HTERT RPE-1 (cell line): ENCODE measurements around the gene CHPF.

Source experiments
- in situ Hi-C: fragments of 300-500 bp; cut with MboI; formaldehyde crosslinking; loops from 4 replicates; pipeline ENCODE4 v1.14.3; 2020; ENCODE audit warnings: low sequenced_read_pairs

Gene CHPF

GRCh38 chr2:219515874-219516629 is 27.6 kb downstream of the CHPF start:
- in situ Hi-C loops = loop anchor here (25.0 kb wide), 1 partner anchor 104 kb away; the partner anchor contains the start of gene DES

GRCh38 chr2:219514836-219515235 is 28.8 kb downstream of the CHPF start:
- in situ Hi-C loops = loop anchor here (25.0 kb wide), 1 partner anchor 103 kb away; the partner anchor contains the start of gene DES

- in situ Hi-C loops = loop anchor here (25.0 kb wide), 1 partner anchor 102 kb away; the partner anchor contains the start of gene DES
Observed at GRCh38 chr2:219514196-219514761, 29.3 kb downstream of the CHPF start, which contains the start of gene ASIC4. Gene ASIC4 (plus strand): TSS chr2:219514482. CDS start chr2:219514725, 243 bp downstream.

DNA sequence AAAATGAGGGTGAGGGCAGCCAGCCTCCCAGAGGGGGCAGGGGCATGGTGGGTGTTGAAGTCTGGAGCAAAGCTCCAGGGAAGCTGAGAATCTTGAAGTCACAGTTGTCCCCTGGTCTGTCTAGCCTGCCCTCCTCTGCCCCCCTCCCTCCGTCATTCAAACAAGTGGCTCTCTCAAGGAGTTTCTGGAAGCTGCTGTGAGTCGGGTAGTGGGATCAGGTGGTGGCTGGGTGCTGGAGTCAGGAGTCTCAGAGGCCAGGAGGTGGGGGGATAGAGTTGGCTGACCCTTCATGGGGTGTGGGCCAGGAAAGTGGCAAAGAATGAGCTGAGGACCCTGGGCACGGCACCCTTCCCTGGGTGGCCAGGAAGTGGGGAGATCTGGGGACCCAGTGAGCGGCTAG is 29.8 kb downstream of the CHPF start:
- in situ Hi-C loops = loop anchor here (25.0 kb wide), 1 partner anchor 101 kb away; the partner anchor contains the start of gene DES

DNA sequence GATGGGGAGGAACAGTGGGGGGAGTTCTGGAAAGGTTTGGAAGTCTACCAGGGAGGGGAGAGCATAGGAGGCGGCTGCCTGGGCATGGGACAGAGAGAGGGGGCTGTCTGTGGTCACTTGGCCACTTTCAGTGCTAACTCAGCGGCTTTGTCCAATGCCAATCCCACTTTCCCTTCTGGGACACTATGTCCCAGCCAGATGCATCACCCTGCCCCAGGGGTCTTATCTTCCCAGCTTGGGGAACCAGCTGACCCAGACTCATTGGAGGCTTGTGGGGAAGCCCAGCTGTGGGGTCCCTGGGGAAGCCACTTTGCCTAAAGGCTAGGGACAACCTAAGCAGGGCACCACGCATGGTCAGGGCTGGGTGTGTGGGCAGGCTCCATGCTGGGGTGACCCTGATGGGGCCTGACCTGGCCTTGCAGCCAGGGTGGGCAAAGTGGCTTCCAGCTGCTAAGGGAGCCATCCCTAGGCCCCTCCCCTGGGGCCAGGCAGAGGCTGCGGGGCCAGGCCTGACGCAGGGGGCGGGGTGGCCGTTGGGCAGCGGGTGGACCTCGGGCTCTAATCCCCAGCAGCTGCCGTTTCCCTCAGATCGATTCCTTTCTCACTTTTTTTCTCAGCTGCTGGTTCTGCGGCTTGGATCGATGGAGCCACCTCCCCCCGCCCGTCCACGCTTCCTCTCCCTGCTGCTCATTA is 30.9 kb downstream of the CHPF start:
- in situ Hi-C loops = loop anchor here (25.0 kb wide), 1 partner anchor 100 kb away; the partner anchor contains the start of gene DES

DNA sequence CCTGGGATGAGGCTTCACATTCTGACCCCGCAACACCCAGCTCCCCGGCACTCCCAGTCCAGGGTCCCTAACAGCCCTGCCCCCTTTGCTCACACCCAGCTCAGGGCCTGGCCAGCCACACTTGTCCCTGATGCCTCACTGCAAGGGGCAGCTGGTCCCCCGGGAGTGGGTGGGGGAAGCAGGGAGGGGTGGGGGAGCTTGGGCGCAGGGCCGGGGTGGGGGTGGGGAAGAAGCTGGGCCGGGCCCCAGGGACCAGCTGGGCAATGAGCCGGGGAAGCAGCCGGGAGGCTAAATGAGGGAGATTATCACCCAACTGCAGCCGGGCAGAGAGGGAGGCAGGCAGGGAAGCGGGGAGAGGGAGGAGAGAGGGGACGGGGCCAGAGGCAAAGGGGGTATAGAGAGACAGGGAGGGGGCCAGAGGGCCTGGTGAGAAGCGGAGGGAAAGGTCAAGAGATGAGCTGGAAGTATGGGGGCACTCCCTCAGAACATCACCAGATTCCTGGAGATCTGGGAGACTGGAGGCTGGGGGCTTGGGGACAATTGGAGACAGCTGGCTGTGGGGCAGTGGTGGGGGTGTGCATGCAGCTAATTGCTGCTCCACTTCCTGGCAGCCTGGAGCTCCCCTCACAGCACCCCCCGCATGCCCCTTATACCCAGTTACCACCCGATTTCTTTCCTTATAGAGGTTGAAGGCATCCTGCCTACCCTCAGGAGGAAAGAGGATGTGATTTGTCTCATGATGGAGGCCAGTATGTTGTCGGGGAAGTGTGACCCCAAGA is 31.9 kb downstream of the CHPF start:
- in situ Hi-C loops = loop anchor here (25.0 kb wide), 1 partner anchor 99 kb away; the partner anchor contains the start of gene DES

GRCh38 chr2:219510512-219511135 is 33.0 kb downstream of the CHPF start:
- in situ Hi-C loops = loop anchor here (25.0 kb wide), 1 partner anchor 98 kb away; the partner anchor contains the start of gene DES

DNA sequence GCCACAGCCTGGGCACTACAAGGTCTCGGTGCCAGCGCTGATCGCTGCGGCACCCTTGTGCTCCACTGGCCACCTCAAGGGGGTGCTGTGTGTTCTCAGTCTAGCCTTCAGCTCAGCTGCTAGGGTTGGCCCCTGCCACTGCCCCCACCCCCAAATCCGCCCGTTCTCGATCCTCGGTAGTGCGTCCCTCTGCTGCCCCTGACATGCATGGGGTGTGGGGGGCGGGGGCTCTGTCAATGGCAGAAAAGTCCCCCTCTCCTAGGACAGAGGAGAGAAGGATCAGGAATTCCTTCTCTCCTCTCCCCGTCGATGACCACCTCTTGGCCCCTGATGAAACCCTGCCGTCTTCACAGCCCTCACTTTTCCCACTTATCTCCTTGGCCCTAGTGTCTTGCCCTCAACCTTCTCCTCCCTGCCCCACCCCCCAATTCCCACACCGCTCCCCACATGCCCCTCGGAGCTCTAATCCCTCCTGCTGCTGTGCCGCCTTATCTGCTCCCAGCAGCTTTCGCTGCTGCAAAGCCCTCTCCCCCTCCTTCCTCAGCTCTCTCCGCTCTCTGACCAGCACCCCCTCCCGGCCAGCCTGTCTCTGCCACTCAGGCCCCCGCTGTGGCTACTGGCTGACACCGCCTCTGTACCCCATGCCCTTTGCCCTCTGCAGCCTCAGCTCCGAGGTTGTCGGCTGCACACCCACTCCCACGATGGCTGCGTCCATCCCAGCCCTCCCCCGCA is 33.7 kb downstream of the CHPF start:
- in situ Hi-C loops = loop anchor here (25.0 kb wide), 1 partner anchor 98 kb away; the partner anchor contains the start of gene DES

DNA sequence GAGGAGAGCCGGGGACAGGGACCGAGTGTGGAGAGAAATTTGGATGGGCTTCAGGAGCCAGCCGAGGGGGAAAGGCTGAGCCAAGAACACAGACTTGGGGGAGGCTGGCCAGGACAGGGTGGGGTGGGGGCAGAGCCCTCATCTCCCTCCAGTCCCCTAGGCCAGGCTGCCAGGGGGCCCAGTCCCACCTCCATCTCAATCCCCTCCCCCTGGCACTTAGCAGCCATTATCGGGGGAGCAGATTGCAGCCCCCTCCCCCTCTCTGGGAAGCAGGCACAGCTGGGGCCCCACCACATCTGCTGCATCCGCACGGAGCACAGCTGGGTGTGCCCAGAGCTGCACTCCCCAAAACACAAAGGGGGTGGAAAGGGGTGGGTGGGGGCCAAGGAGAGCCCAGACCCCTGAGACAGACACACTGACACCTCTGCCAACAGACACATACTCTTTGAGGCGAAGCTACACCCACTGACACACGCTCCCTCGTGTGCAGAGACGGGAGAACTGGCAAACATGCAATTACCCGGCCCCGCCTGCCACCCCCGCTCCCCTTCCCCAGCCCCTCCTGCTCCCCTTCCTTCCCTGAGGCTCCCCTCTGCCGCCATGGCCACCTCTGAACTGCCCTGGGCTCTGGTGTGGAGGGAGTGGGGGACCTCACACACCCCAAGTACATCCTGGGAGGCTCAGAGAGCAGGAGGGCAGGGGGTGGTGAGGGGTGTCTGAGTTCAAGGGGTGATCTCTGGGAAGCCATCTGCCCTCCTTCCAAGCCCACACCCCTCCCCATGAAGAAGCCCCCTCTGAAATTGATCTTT is 34.4 kb downstream of the CHPF start:
- in situ Hi-C loops = loop anchor here (25.0 kb wide), 1 partner anchor 97 kb away; the partner anchor contains the start of gene DES

GRCh38 chr2:219508444-219508734 is 35.2 kb downstream of the CHPF start:
- in situ Hi-C loops = loop anchor here (25.0 kb wide), 1 partner anchor 96 kb away; the partner anchor contains the start of gene DES

DNA sequence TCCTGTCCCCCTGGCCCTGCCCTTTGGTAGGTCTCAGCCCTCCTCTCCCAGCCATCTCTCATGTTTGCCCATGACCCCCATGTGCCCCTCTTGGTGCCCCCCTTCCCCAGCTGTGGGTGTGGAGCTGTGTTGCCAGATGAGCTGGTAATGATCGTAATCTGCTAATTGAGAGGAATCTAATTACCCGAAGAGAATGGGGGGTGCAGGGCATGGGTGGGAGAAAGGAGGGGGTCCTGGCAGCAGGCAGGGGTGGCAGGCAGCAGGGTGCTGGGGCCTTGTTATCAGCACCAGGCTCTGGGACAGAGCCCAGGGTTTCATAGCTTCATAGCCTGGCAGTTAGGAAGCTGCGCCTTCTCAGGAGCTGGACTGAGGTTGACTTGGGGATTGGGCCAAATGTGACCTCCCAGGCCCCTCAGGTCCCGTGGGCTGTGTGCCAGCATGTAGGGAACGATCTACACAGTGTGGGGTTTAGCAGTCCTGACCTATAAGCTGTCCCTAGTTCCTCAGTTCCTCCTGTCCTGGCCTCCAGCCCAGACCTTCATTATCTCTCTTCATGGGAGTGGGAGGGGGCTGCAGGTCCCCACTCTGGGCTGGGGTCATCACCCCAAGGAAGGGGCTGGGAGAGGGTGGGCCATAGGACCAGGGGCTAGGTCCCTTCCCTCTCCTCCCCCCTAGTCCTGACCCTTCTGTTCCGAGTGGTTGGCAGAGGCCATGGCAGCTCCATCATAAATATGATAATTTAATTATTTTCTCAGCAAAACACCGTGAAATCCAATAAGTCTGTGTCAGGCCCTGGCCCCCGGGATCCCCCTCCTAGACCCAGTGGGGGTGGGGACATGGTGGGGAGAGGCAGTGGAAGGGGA is 35.8 kb downstream of the CHPF start:
- in situ Hi-C loops = loop anchor here (25.0 kb wide), 1 partner anchor 96 kb away; the partner anchor contains the start of gene DES

- in situ Hi-C loops = loop anchor here (25.0 kb wide), 1 partner anchor 95 kb away; the partner anchor contains the start of gene DES
Observed at GRCh38 chr2:219506802-219507526, 36.6 kb downstream of the CHPF start.

GRCh38 chr2:219506153-219506801 is 37.3 kb downstream of the CHPF start:
- in situ Hi-C loops = loop anchor here (25.0 kb wide), 1 partner anchor 94 kb away; the partner anchor contains the start of gene DES

- in situ Hi-C loops = loop anchor here (25.0 kb wide), 1 partner anchor 93 kb away; the partner anchor contains the start of gene DES
Observed at GRCh38 chr2:219505585-219505984, 38.0 kb downstream of the CHPF start.

- in situ Hi-C loops = loop anchor here (25.0 kb wide), 1 partner anchor 90 kb away; the partner anchor contains the start of gene DES
Observed at GRCh38 chr2:219502618-219503017, 41.0 kb downstream of the CHPF start.

- in situ Hi-C loops = loop anchor here (25.0 kb wide), 1 partner anchor 90 kb away; the partner anchor contains the start of gene DES
Observed at GRCh38 chr2:219501849-219502248, 41.8 kb downstream of the CHPF start.
